OCI-LY3 (cell line): ENCODE data around the gene KMT5B.

Source experiments
- H2AFZ ChIP-seq: fragments of 200-600, 300-600 bp; shearing (Covaris generic); 2 replicates; pipeline ENCODE4 v1.6.0; 2014; ENCODE audit warnings: antibody characterized with exemption, low read depth, low read length
- H3K27ac ChIP-seq: fragments of 200-600, 300-600 bp; sonication (generic); 2 replicates; pipeline ENCODE4 v1.5.1; 2014; ENCODE audit warnings: mild to moderate bottlenecking, low read length, moderate library complexity, mixed read lengths
- H3K27me3 ChIP-seq: fragments of 200-600, 300-600 bp; sonication (generic); 2 replicates; pipeline ENCODE4 v1.6.1; 2014; ENCODE audit warnings: low read depth, low read length, mixed read lengths
- H3K36me3 ChIP-seq: fragments of 200-600, 300-600 bp; sonication (generic); replicated peaks from 2 replicates; pipeline ENCODE3; 2014; ENCODE audit warnings: low read depth, low read length, mixed read lengths
- H3K4me1 ChIP-seq: fragments of 300-600, 200-600 bp; sonication (generic); 2 replicates; pipeline ENCODE4 v1.6.1; 2014; ENCODE audit warnings: low read length, mixed read lengths
- H3K4me2 ChIP-seq: fragments of 200-600, 300-600 bp; sonication (generic); 2 replicates; pipeline ENCODE4 v1.6.1; 2014; ENCODE audit warnings: low read length, mixed read lengths
- H3K4me3 ChIP-seq: fragments of 300-600, 200-600 bp; sonication (generic); 2 replicates; pipeline ENCODE4 v1.5.1; 2014; ENCODE audit warnings: antibody characterized with exemption, mild to moderate bottlenecking, low read length, moderate library complexity
- H3K79me2 ChIP-seq: fragments of 300-600, 200-600 bp; shearing (Covaris generic); 2 replicates; pipeline ENCODE4 v1.6.1; 2014; ENCODE audit warnings: mild to moderate bottlenecking, low read length, mixed read lengths
- H3K9ac ChIP-seq: fragments of 300-600, 200-600 bp; shearing (Covaris generic); 2 replicates; pipeline ENCODE4 v1.6.0; 2014; ENCODE audit warnings: mild to moderate bottlenecking, low read length, moderate library complexity
- H3K9me3 ChIP-seq: fragments of 200-600, 300-600 bp; shearing (Covaris generic); 2 replicates; pipeline ENCODE4 v1.6.1; 2014; ENCODE audit warnings: low read length, mixed read lengths; ENCODE audit not compliant: insufficient read depth
- H4K20me1 ChIP-seq: fragments of 200-600, 300-600 bp; sonication (generic); 2 replicates; pipeline ENCODE4 v1.6.1; 2016; ENCODE audit warnings: low read length, mixed read lengths; ENCODE audit not compliant: insufficient read depth
- EZH2phosphoT487 ChIP-seq: fragments of 200-600 bp; shearing (Covaris generic); IDR thresholded peaks from 2 replicates; pipeline ENCODE4 v1.6.1; 2018; ENCODE audit warnings: antibody characterized with exemption, mixed run types, low read depth
- TF ChIP-seq, protein P1 (sequence below): fragments of 200-600, 300-600 bp; sonication (generic); IDR thresholded peaks from 2 replicates; pipeline ENCODE4 v1.5.1; 2014; ENCODE audit warnings: antibody characterized with exemption, low read length, low read depth

The KMT5B gene

GRCh38 chr11:68121067-68121899 lies 91.8 kb downstream of the KMT5B start, which contains the start of gene CHKA:
Gene CHKA (minus strand): TSS chr11:68121388. CDS start chr11:68121177, 211 bp downstream.
- Histone ChIP-seq H3K4me1 (peaks cover 22% of the 10 kb centered on the region), H3K9ac (peak within 1 kb of the TSS; percentile 88), H3K9me3 (no peaks in the 10 kb centered on the region), H3K4me3 (peak within 1 kb of the TSS; percentile 86), H2AFZ (peak within 1 kb of the TSS; percentile 80), H3K79me2 (peaks cover 55% of the 10 kb centered on the region), H3K4me2 (peak within 1 kb of the TSS; percentile 97), H4K20me1 (peaks cover 21% of the 10 kb centered on the region), H3K36me3 (peaks cover 12% of the 10 kb centered on the region), H3K27me3 (no peaks in the 10 kb centered on the region), H3K27ac (peak within 1 kb of the TSS; percentile 77)
- no peak for TF ChIP-seq EZH2phosphoT487
- TF ChIP-seq, protein P1, sequence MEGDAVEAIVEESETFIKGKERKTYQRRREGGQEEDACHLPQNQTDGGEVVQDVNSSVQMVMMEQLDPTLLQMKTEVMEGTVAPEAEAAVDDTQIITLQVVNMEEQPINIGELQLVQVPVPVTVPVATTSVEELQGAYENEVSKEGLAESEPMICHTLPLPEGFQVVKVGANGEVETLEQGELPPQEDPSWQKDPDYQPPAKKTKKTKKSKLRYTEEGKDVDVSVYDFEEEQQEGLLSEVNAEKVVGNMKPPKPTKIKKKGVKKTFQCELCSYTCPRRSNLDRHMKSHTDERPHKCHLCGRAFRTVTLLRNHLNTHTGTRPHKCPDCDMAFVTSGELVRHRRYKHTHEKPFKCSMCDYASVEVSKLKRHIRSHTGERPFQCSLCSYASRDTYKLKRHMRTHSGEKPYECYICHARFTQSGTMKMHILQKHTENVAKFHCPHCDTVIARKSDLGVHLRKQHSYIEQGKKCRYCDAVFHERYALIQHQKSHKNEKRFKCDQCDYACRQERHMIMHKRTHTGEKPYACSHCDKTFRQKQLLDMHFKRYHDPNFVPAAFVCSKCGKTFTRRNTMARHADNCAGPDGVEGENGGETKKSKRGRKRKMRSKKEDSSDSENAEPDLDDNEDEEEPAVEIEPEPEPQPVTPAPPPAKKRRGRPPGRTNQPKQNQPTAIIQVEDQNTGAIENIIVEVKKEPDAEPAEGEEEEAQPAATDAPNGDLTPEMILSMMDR, result no peak

GRCh38 chr11:68120273-68121066 lies 92.6 kb downstream of the KMT5B start:
- H3K79me2 ChIP-seq, result peaks cover 62% of the 10 kb centered on the region
- peaks cover 26% of the 10 kb centered on the region for H4K20me1 ChIP-seq
- no peak for TF ChIP-seq EZH2phosphoT487
- TF ChIP-seq, protein P1, result no peak
- H3K4me1 ChIP-seq, result peaks cover 22% of the 10 kb centered on the region
- H3K9ac ChIP-seq, result peak overlapping the region; percentile 68
- peak overlapping the region; percentile 77 for H3K27ac ChIP-seq
- H3K4me3 ChIP-seq, result peak overlapping the region; percentile 86
- peak overlapping the region; percentile 69 for H3K4me2 ChIP-seq
- no peak overlapping the region for H2AFZ ChIP-seq
- peaks cover 15% of the 10 kb centered on the region for H3K36me3 ChIP-seq
- no peaks in the 10 kb centered on the region for H3K27me3 ChIP-seq
- no peaks in the 10 kb centered on the region for H3K9me3 ChIP-seq

GRCh38 chr11:68118706-68119448 lies 94.2 kb downstream of the KMT5B start:
- Histone ChIP-seq H3K27ac (peak overlapping the region; percentile 77), H3K79me2 (peaks cover 78% of the 10 kb centered on the region), H3K4me2 (peak overlapping the region; percentile 69), H3K4me1 (peaks cover 22% of the 10 kb centered on the region), H3K27me3 (no peaks in the 10 kb centered on the region), H3K9ac (peak overlapping the region; percentile 68), H3K9me3 (no peaks in the 10 kb centered on the region), H2AFZ (no peak overlapping the region), H3K36me3 (peaks cover 19% of the 10 kb centered on the region), H3K4me3 (peak overlapping the region; percentile 86), H4K20me1 (peaks cover 40% of the 10 kb centered on the region)
- TF ChIP-seq, protein P1, result no peak
- TF ChIP-seq EZH2phosphoT487, result no peak
